Mesenchymal stem cell (in vitro differentiated cells and primary cell): ENCODE measurements around the gene KIAA1328.

Source experiments
- DNase-seq: peaks from one replicate; pipeline ENCODE4 v3.0.0-alpha.2; 2013
- H2AFZ ChIP-seq: one replicate; pipeline ENCODE4 v1.6.1; 2013; ENCODE audit warnings: low read depth, mild to moderate bottlenecking, control low read depth, inconsistent platforms, low read length, moderate library complexity
- H2AK5ac ChIP-seq: 2 replicates; pipeline ENCODE4 v1.6.1; 2013; ENCODE audit warnings: low read length, moderate library complexity, mild to moderate bottlenecking, inconsistent platforms; ENCODE audit not compliant: severe bottlenecking
- H2BK120ac ChIP-seq: one replicate; pipeline ENCODE4 v1.6.1; 2013; ENCODE audit warnings: low read depth, mild to moderate bottlenecking, inconsistent platforms, low read length, moderate library complexity
- H2BK12ac ChIP-seq, 2 experiments: one replicate each; pipeline ENCODE4 v1.6.1; 2013; ENCODE audit warnings: inconsistent platforms in 2 of 2, low read length in 2 of 2, mild to moderate bottlenecking in 2 of 2, moderate library complexity in 2 of 2, control low read depth in 1 of 2
- H2BK15ac ChIP-seq: one replicate; pipeline ENCODE4 v1.6.1; 2013; ENCODE audit warnings: mild to moderate bottlenecking, low read depth, inconsistent platforms; ENCODE audit not compliant: poor library complexity, severe bottlenecking
- H2BK5ac ChIP-seq: 2 replicates; pipeline ENCODE4 v1.6.1; 2013; ENCODE audit warnings: low read depth, mild to moderate bottlenecking, low read length, control low read depth, inconsistent platforms; ENCODE audit not compliant: poor library complexity, severe bottlenecking
- H3K14ac ChIP-seq, 2 experiments: one replicate each; pipeline ENCODE4 v1.6.1; 2013; ENCODE audit warnings: inconsistent platforms in 2 of 2, low read length in 2 of 2, control low read depth in 1 of 2, mild to moderate bottlenecking in 1 of 2, moderate library complexity in 1 of 2
- H3K18ac ChIP-seq, 2 experiments: one replicate each; pipeline ENCODE4 v1.6.1; 2013; ENCODE audit warnings: inconsistent platforms in 2 of 2, low read length in 2 of 2, control low read depth in 1 of 2, low read depth in 1 of 2, mild to moderate bottlenecking in 1 of 2
- H3K23ac ChIP-seq, 2 experiments: one replicate each; pipeline ENCODE4 v1.6.1; 2013; ENCODE audit warnings: inconsistent platforms in 2 of 2, low read length in 2 of 2, mild to moderate bottlenecking in 2 of 2, moderate library complexity in 2 of 2, control low read depth in 1 of 2
- H3K27ac ChIP-seq: 2 replicates; pipeline ENCODE4 v1.5.1; 2013; ENCODE audit warnings: mild to moderate bottlenecking, moderate library complexity, low read length, control low read depth, inconsistent platforms; ENCODE audit not compliant: poor library complexity, severe bottlenecking
- H3K27me3 ChIP-seq, 2 experiments: 2 replicates each; pipeline versions ENCODE4 v1.6.1 to v1.7.0; 2013; ENCODE audit warnings: low read length in 2 of 2, mild to moderate bottlenecking in 2 of 2, moderate library complexity in 2 of 2, control low read depth in 1 of 2, inconsistent platforms in 1 of 2; ENCODE audit not compliant: control insufficient read depth in 1 of 2, insufficient read depth in 1 of 2
- H3K36me3 ChIP-seq, 2 experiments: 2 replicates each; pipeline versions ENCODE4 v1.6.1 to v1.7.0; 2013; ENCODE audit warnings: low read length in 2 of 2, control low read depth in 1 of 2, inconsistent platforms in 1 of 2, low read depth in 1 of 2, mild to moderate bottlenecking in 1 of 2; ENCODE audit not compliant: insufficient read depth in 2 of 2, control insufficient read depth in 1 of 2
- H3K4ac ChIP-seq, 2 experiments: one replicate each; pipeline ENCODE4 v1.6.1; 2013; ENCODE audit warnings: inconsistent platforms in 2 of 2, low read length in 2 of 2, mild to moderate bottlenecking in 2 of 2, moderate library complexity in 2 of 2, control low read depth in 1 of 2, low read depth in 1 of 2
- H3K4me1 ChIP-seq: 2 replicates; pipeline ENCODE4 v1.6.1; 2013; ENCODE audit warnings: low read depth, low read length, control low read depth; ENCODE audit not compliant: control insufficient read depth, insufficient read depth
- H3K4me2 ChIP-seq: 2 replicates; pipeline ENCODE4 v1.6.1; 2013; ENCODE audit warnings: low read length, mild to moderate bottlenecking, inconsistent platforms; ENCODE audit not compliant: poor library complexity, severe bottlenecking
- H3K4me3 ChIP-seq, 2 experiments: 2 replicates each; pipeline versions ENCODE4 v1.5.1 to v1.7.0; 2013; ENCODE audit warnings: low read length in 2 of 2, mild to moderate bottlenecking in 2 of 2, control low read depth in 1 of 2, low read depth in 1 of 2; ENCODE audit not compliant: insufficient read depth in 1 of 2
- H3K79me1 ChIP-seq: replicated peaks from 2 replicates; pipeline ENCODE4 v1.6.1; 2013; ENCODE audit warnings: mild to moderate bottlenecking, control low read depth, low read length, inconsistent platforms; ENCODE audit not compliant: poor library complexity, severe bottlenecking
- H3K9ac ChIP-seq: 2 replicates; pipeline ENCODE4 v1.7.0; 2013; ENCODE audit warnings: mild to moderate bottlenecking, low read length, moderate library complexity
- H3K9me3 ChIP-seq: 2 replicates; pipeline ENCODE4 v1.7.0; 2013; ENCODE audit warnings: mild to moderate bottlenecking, low read length; ENCODE audit not compliant: control insufficient read depth
- H4K8ac ChIP-seq: one replicate; pipeline ENCODE4 v1.6.1; 2013; ENCODE audit warnings: inconsistent platforms, mild to moderate bottlenecking, low read length, moderate library complexity
- H4K91ac ChIP-seq: one replicate; pipeline ENCODE4 v1.6.1; 2013; ENCODE audit warnings: mild to moderate bottlenecking, low read length, inconsistent platforms
- WGBS: methylation state at CpG from one replicate; pipeline ENCODE4 v1.1.7; 2013; ENCODE audit warnings: mixed read lengths; 5-methylcytosine and 5-hydroxymethylcytosine counted together

KIAA1328 gene

GRCh38 chr18:36950960-36951359 lies 122.0 kb downstream of the KIAA1328 start:
- Histone ChIP-seq H3K36me3 (no peaks in the 10 kb centered on the region), H3K9ac (no peak overlapping the region), H3K4ac (no peak overlapping the region), H4K8ac (no peak overlapping the region), H2BK12ac (no peak overlapping the region), H4K91ac (no peak overlapping the region), H3K18ac (no peak overlapping the region), H2BK15ac (no peak overlapping the region), H2AK5ac (no peak overlapping the region), H3K27me3 (no peaks in the 10 kb centered on the region), H2BK120ac (no peak overlapping the region), H3K4me1 (no peaks in the 10 kb centered on the region), H3K4me3 (no peak overlapping the region), H3K14ac (no peak overlapping the region), H3K79me1 (no peaks in the 10 kb centered on the region), H3K27ac (no peak overlapping the region), H3K23ac (no peak overlapping the region), H3K4me2 (no peak overlapping the region), H3K9me3 (no peaks in the 10 kb centered on the region), H2AFZ (no peak overlapping the region), H2BK5ac (no peak overlapping the region)
- DNase-seq = no peak
- WGBS = 72% methylated on average over 2 of the region's 2 CpGs

GRCh38 chr18:36953047-36953446 lies 124.1 kb downstream of the KIAA1328 start:
- H3K27me3 ChIP-seq = no peaks in the 10 kb centered on the region
- H2BK120ac ChIP-seq = no peak overlapping the region
- no peaks in the 10 kb centered on the region for H3K4me1 ChIP-seq
- H2BK5ac ChIP-seq = no peak overlapping the region
- no peaks in the 10 kb centered on the region for H3K9me3 ChIP-seq
- no peak overlapping the region for H2BK12ac ChIP-seq
- H3K18ac ChIP-seq = no peak overlapping the region
- H2AK5ac ChIP-seq = no peak overlapping the region
- no peaks in the 10 kb centered on the region for H3K79me1 ChIP-seq
- H3K4ac ChIP-seq = no peak overlapping the region
- H3K4me2 ChIP-seq = no peak overlapping the region
- no CpG with 5 or more reads among the region's 1 CpG for WGBS
- H3K14ac ChIP-seq = no peak overlapping the region
- no peak overlapping the region for H3K27ac ChIP-seq
- H4K8ac ChIP-seq = no peak overlapping the region
- H3K23ac ChIP-seq = no peak overlapping the region
- no peaks in the 10 kb centered on the region for H3K36me3 ChIP-seq
- no peak overlapping the region for H3K4me3 ChIP-seq
- H2BK15ac ChIP-seq = no peak overlapping the region
- no peak for DNase-seq
- H2AFZ ChIP-seq = no peak overlapping the region
- no peak overlapping the region for H3K9ac ChIP-seq
- no peak overlapping the region for H4K91ac ChIP-seq

- H3K9ac ChIP-seq = no peak overlapping the region
- H3K27ac ChIP-seq = no peak overlapping the region
- H2BK15ac ChIP-seq = no peak overlapping the region
- H3K79me1 ChIP-seq = no peaks in the 10 kb centered on the region
- no peak overlapping the region for H2AK5ac ChIP-seq
- H2BK5ac ChIP-seq = no peak overlapping the region
- no peak overlapping the region for H3K14ac ChIP-seq
- no peak overlapping the region for H3K4me3 ChIP-seq
- H3K18ac ChIP-seq = no peak overlapping the region
- peaks cover 0 to 5% of the 10 kb centered on the region in 2 experiments for H3K36me3 ChIP-seq
- no peaks in the 10 kb centered on the region for H3K27me3 ChIP-seq
- no peak overlapping the region for H3K4ac ChIP-seq
- 96% methylated on average over 9 of the region's 9 CpGs for WGBS
- H3K4me1 ChIP-seq = no peaks in the 10 kb centered on the region
- no peak for DNase-seq
- no peak overlapping the region for H4K91ac ChIP-seq
- H3K4me2 ChIP-seq = no peak overlapping the region
- no peak overlapping the region for H3K23ac ChIP-seq
- no peak overlapping the region for H2AFZ ChIP-seq
- no peak overlapping the region for H2BK120ac ChIP-seq
- peaks cover 10% of the 10 kb centered on the region for H3K9me3 ChIP-seq
- no peak overlapping the region for H2BK12ac ChIP-seq
- H4K8ac ChIP-seq = no peak overlapping the region
Measured at GRCh38 chr18:36960038-36960437, 131.1 kb downstream of the KIAA1328 start.

- no peak overlapping the region for H3K9ac ChIP-seq
- H3K4me3 ChIP-seq = no peak overlapping the region
- H3K4me2 ChIP-seq = no peak overlapping the region
- no peak overlapping the region for H2BK15ac ChIP-seq
- H2BK12ac ChIP-seq = no peak overlapping the region
- H4K8ac ChIP-seq = no peak overlapping the region
- no peaks in the 10 kb centered on the region for H3K79me1 ChIP-seq
- peaks cover 0 to 8% of the 10 kb centered on the region in 2 experiments for H3K36me3 ChIP-seq
- WGBS = 100% methylated on average over 1 of the region's 2 CpGs
- H2AK5ac ChIP-seq = no peak overlapping the region
- H3K9me3 ChIP-seq = peaks cover 16% of the 10 kb centered on the region
- no peak overlapping the region for H3K18ac ChIP-seq
- H3K23ac ChIP-seq = no peak overlapping the region
- no peaks in the 10 kb centered on the region for H3K4me1 ChIP-seq
- DNase-seq = no peak
- H4K91ac ChIP-seq = no peak overlapping the region
- no peaks in the 10 kb centered on the region for H3K27me3 ChIP-seq
- H2AFZ ChIP-seq = no peak overlapping the region
- no peak overlapping the region for H2BK5ac ChIP-seq
- no peak overlapping the region for H3K27ac ChIP-seq
- no peak overlapping the region for H3K4ac ChIP-seq
- no peak overlapping the region for H3K14ac ChIP-seq
- H2BK120ac ChIP-seq = no peak overlapping the region
Measured at GRCh38 chr18:36963464-36963863, 134.5 kb downstream of the KIAA1328 start.
